ENCODE measurements around the gene BCL10.

DNA sequence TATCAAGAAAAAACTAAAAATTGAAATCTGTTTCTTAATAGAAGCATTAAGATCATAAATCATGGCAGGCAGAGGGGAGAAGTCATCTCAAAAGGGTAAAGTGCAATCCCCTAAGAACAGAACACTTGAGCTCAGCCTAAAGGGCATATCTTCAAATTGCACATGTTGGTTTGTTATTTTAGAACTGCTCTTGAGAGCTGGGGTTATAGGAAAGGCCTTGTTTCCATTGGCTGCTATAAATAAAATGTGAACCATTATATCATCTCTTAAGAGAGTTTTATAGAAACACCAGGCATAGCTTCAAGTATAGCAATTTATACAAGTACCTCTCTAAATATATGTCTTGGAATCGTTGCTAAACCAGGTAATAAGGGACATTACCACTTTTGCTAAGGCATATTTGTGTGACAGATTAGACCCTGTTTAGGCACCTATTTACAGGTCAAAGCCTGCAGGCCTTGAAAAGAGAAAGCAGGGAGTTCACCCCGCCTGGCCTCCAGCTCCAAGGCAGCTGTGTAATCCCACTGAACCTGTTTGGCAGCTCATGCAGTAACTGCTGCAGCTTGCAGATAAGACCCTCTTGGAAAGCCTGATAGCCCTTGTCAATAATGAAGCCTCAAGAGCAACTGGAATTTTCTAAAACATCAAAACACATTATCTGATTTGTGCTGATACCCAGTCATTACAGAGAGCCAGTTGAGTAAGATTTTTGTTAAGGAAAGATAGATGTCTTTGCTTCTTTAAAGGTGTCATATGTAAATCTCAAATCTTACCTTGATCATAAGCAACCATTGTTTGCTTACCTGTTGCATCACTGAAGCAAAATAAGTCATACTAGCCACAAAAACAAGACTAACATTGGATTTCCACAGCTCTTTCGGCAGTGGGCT is 51.5 kb downstream of the BCL10 start:
- TF ChIP-seq POLR2AphosphoS5 (IDR thresholded peaks at IDR 0.05) (no peak), EP300 (IDR thresholded peaks at IDR 0.05) (no peak)
- TF ChIP-seq, protein P1, sequence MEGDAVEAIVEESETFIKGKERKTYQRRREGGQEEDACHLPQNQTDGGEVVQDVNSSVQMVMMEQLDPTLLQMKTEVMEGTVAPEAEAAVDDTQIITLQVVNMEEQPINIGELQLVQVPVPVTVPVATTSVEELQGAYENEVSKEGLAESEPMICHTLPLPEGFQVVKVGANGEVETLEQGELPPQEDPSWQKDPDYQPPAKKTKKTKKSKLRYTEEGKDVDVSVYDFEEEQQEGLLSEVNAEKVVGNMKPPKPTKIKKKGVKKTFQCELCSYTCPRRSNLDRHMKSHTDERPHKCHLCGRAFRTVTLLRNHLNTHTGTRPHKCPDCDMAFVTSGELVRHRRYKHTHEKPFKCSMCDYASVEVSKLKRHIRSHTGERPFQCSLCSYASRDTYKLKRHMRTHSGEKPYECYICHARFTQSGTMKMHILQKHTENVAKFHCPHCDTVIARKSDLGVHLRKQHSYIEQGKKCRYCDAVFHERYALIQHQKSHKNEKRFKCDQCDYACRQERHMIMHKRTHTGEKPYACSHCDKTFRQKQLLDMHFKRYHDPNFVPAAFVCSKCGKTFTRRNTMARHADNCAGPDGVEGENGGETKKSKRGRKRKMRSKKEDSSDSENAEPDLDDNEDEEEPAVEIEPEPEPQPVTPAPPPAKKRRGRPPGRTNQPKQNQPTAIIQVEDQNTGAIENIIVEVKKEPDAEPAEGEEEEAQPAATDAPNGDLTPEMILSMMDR (IDR thresholded peaks at IDR 0.05): no peak

Data from esophagus muscularis mucosa (tissue), 4 donors.